Nephron (organoid): Measurements from ENCODE around the gene NPPB.

Experiments used
- H3K27ac Mint-ChIP-seq, 3 experiments: 2 replicates each; pipeline ENCODE4 v1.8.0; 2020; ENCODE audit warnings: mixed read lengths in 3 of 3, mild to moderate bottlenecking in 2 of 3, moderate library complexity in 1 of 3
- H3K27me3 Mint-ChIP-seq: 2 replicates; pipeline ENCODE4 v1.8.0; 2021; ENCODE audit warnings: low read depth, mild to moderate bottlenecking, moderate library complexity, mixed read lengths
- H3K36me3 Mint-ChIP-seq: 2 replicates; pipeline ENCODE4 v1.8.0; 2020; ENCODE audit warnings: low read depth, mixed read lengths
- H3K4me1 Mint-ChIP-seq: 2 replicates; pipeline ENCODE4 v1.8.0; 2020; ENCODE audit warnings: mixed read lengths
- H3K4me3 Mint-ChIP-seq, 3 experiments: 2 replicates each; pipeline ENCODE4 v1.8.0; 2020; ENCODE audit warnings: mild to moderate bottlenecking in 3 of 3, mixed read lengths in 3 of 3, moderate library complexity in 2 of 3
- H3K9me3 Mint-ChIP-seq: 2 replicates; pipeline ENCODE4 v1.8.0; 2020; ENCODE audit warnings: mixed read lengths
- CTCF ChIP-seq, 3 experiments: fragments of 200-600 bp; sonication (generic); IDR thresholded peaks; one replicate each; pipeline ENCODE4 v1.5.0; 2021; ENCODE audit warnings: antibody characterized with exemption in 3 of 3; ENCODE audit not compliant: unreplicated experiment in 3 of 3

Gene NPPB

GRCh38 chr1:11828511-11828910 lies 30.2 kb downstream of the NPPB start:
- H3K27ac Mint-ChIP-seq, result no peak overlapping the region
- H3K9me3 Mint-ChIP-seq, result no peaks in the 10 kb centered on the region
- H3K27me3 Mint-ChIP-seq, result no peaks in the 10 kb centered on the region
- no peaks in the 10 kb centered on the region for H3K4me1 Mint-ChIP-seq
- H3K36me3 Mint-ChIP-seq, result peaks cover 65% of the 10 kb centered on the region
- no peak for TF ChIP-seq CTCF (IDR thresholded peaks at IDR 0.05; ENCODE audit: unreplicated experiment in 3 of 3)
- no peak overlapping the region for H3K4me3 Mint-ChIP-seq

GRCh38 chr1:11826946-11827345 lies 31.8 kb downstream of the NPPB start:
- Mint-ChIP-seq H3K4me3 (no peak overlapping the region), H3K9me3 (no peaks in the 10 kb centered on the region), H3K36me3 (peaks cover 60% of the 10 kb centered on the region), H3K4me1 (no peaks in the 10 kb centered on the region), H3K27ac (no peak overlapping the region), H3K27me3 (no peaks in the 10 kb centered on the region)
- TF ChIP-seq CTCF (IDR thresholded peaks at IDR 0.05; ENCODE audit: unreplicated experiment in 3 of 3), result no peak

GRCh38 chr1:11825131-11825530 lies 33.6 kb downstream of the NPPB start:
- no peak overlapping the region for H3K4me3 Mint-ChIP-seq
- no peak for TF ChIP-seq CTCF (IDR thresholded peaks at IDR 0.05; ENCODE audit: unreplicated experiment in 3 of 3)
- H3K9me3 Mint-ChIP-seq, result no peaks in the 10 kb centered on the region
- no peaks in the 10 kb centered on the region for H3K27me3 Mint-ChIP-seq
- no peaks in the 10 kb centered on the region for H3K4me1 Mint-ChIP-seq
- H3K36me3 Mint-ChIP-seq, result peaks cover 60% of the 10 kb centered on the region
- H3K27ac Mint-ChIP-seq, result no peak overlapping the region

- Mint-ChIP-seq H3K36me3 (peaks cover 65% of the 10 kb centered on the region), H3K9me3 (no peaks in the 10 kb centered on the region), H3K27ac (no peak overlapping the region), H3K27me3 (no peaks in the 10 kb centered on the region), H3K4me1 (no peaks in the 10 kb centered on the region), H3K4me3 (no peak overlapping the region)
- TF ChIP-seq CTCF (IDR thresholded peaks at IDR 0.05; ENCODE audit: unreplicated experiment in 3 of 3), result no peak
Measured at GRCh38 chr1:11823366-11824137, 35.2 kb downstream of the NPPB start.

GRCh38 chr1:11822091-11822490 lies 36.7 kb downstream of the NPPB start:
- no peak overlapping the region for H3K4me3 Mint-ChIP-seq
- H3K27me3 Mint-ChIP-seq, result no peaks in the 10 kb centered on the region
- no peaks in the 10 kb centered on the region for H3K4me1 Mint-ChIP-seq
- H3K27ac Mint-ChIP-seq, result no peak overlapping the region
- no peaks in the 10 kb centered on the region for H3K9me3 Mint-ChIP-seq
- no peak for TF ChIP-seq CTCF (IDR thresholded peaks at IDR 0.05; ENCODE audit: unreplicated experiment in 3 of 3)
- H3K36me3 Mint-ChIP-seq, result peaks cover 61% of the 10 kb centered on the region

GRCh38 chr1:11817192-11817591 lies 41.6 kb downstream of the NPPB start:
- TF ChIP-seq CTCF (IDR thresholded peaks at IDR 0.05; ENCODE audit: unreplicated experiment in 3 of 3), result no peak
- no peaks in the 10 kb centered on the region for H3K4me1 Mint-ChIP-seq
- H3K27me3 Mint-ChIP-seq, result no peaks in the 10 kb centered on the region
- H3K9me3 Mint-ChIP-seq, result no peaks in the 10 kb centered on the region
- H3K27ac Mint-ChIP-seq, result no peak overlapping the region
- H3K4me3 Mint-ChIP-seq, result no peak overlapping the region
- peaks cover 60% of the 10 kb centered on the region for H3K36me3 Mint-ChIP-seq
